RWPE2 (cell line): ENCODE results near the gene PTP4A1.

Experiments used
- ATAC-seq: fragments of 200-7000 bp; cut with Tn5 transposase; 3 replicates; pipeline ENCODE4 v1.9.1; 2021; ENCODE audit warnings: low read depth
- DNase-seq: peaks from one replicate; pipeline ENCODE4 v3.0.0-alpha.2; 2020; ENCODE audit warnings: low spot score
- H3K27ac ChIP-seq: fragments of 450-650 bp; 2 replicates; pipeline ENCODE4 v1.5.1; 2017; ENCODE audit warnings: mild to moderate bottlenecking; ENCODE audit not compliant: poor library complexity, severe bottlenecking
- H3K27me3 ChIP-seq: fragments of 250-450 bp; sonication (Bioruptor Pico); 2 replicates; pipeline ENCODE4 v1.5.1; 2021; ENCODE audit warnings: mild to moderate bottlenecking, moderate library complexity; ENCODE audit not compliant: insufficient read depth, poor library complexity, severe bottlenecking
- H3K36me3 ChIP-seq: fragments of 250-450 bp; sonication (Bioruptor Pico); 2 replicates; pipeline ENCODE4 v1.5.1; 2020; ENCODE audit warnings: low read depth, mild to moderate bottlenecking, moderate library complexity
- H3K4me1 ChIP-seq: fragments of 250-450 bp; sonication (Bioruptor Pico); 2 replicates; pipeline ENCODE4 v1.5.1; 2021; ENCODE audit warnings: mild to moderate bottlenecking, moderate library complexity; ENCODE audit not compliant: insufficient read depth, poor library complexity, severe bottlenecking
- H3K4me3 ChIP-seq: fragments of 250-450 bp; sonication (Bioruptor Pico); 2 replicates; pipeline ENCODE4 v1.5.1; 2021; ENCODE audit warnings: mild to moderate bottlenecking, moderate library complexity; ENCODE audit not compliant: severe bottlenecking
- H3K9me3 ChIP-seq: fragments of 250-450 bp; sonication (Bioruptor Pico); 2 replicates; pipeline ENCODE4 v1.5.1; 2021; ENCODE audit warnings: mild to moderate bottlenecking, moderate library complexity; ENCODE audit not compliant: severe bottlenecking
- CTCF ChIP-seq: fragments of 450-650 bp; IDR thresholded peaks from one replicate; pipeline ENCODE4 v1.5.1; 2017; ENCODE audit warnings: mild to moderate bottlenecking, moderate library complexity; ENCODE audit not compliant: poor library complexity, severe bottlenecking

Gene PTP4A1

DNA sequence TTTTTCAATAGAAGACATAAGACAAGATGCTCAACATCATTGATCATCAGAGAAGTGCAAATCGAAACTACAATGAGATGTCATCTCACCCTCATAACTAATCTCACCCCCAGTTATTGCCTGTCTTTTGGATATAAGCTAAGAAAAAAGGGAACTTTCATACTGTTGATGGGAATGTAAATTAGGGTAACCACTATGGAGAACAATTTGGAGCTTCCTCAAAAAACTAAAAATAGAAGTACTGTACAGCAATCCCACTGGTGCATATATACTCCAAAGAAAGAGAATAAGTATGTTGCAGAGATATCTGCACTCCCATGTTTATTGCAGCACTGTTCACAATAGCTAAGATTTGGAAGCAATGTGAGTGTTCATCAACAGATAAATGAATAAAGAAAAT, 37.0 kb downstream of the PTP4A1 start:
- no peaks in the 10 kb centered on the region for H3K4me1 ChIP-seq
- no peak for ATAC-seq
- TF ChIP-seq CTCF = no peak
- no peak for DNase-seq
- H3K27me3 ChIP-seq = no peaks in the 10 kb centered on the region
- no peak overlapping the region for H3K27ac ChIP-seq
- no peak overlapping the region for H3K4me3 ChIP-seq
- H3K36me3 ChIP-seq = no peaks in the 10 kb centered on the region
- no peaks in the 10 kb centered on the region for H3K9me3 ChIP-seq

GRCh38 chr6:63610944-63611343, 38.7 kb downstream of the PTP4A1 start:
- H3K4me3 ChIP-seq = no peak overlapping the region
- H3K4me1 ChIP-seq = no peaks in the 10 kb centered on the region
- H3K27me3 ChIP-seq = no peaks in the 10 kb centered on the region
- DNase-seq (no peak), ATAC-seq (no peak)
- TF ChIP-seq CTCF = no peak
- no peaks in the 10 kb centered on the region for H3K9me3 ChIP-seq
- H3K36me3 ChIP-seq = no peaks in the 10 kb centered on the region
- no peak overlapping the region for H3K27ac ChIP-seq

DNA sequence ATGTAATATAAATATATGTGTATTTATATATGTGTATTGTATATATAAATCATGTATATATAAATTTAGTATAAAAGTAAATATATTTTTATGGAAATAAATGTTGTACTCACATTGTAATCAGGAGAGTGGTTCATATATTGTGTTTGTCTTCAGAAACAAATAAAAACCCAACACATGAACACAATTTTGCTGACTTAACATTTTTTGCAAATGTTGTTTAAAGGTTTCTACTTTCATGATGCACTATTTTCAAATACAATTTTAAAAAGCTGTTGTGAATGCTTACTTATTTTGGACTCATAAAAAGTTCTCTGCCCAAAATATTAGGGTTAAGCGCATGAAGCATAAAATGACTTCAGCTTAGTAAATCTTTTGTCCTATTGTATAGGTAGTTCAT, 39.3 kb downstream of the PTP4A1 start:
- Histone ChIP-seq H3K9me3 (no peaks in the 10 kb centered on the region), H3K4me1 (no peaks in the 10 kb centered on the region), H3K36me3 (no peaks in the 10 kb centered on the region), H3K27me3 (no peaks in the 10 kb centered on the region), H3K27ac (no peak overlapping the region), H3K4me3 (no peak overlapping the region)
- TF ChIP-seq CTCF = no peak
- ATAC-seq (no peak), DNase-seq (no peak)

GRCh38 chr6:63615590-63615989, 43.3 kb downstream of the PTP4A1 start:
- no peak for DNase-seq
- ATAC-seq = no peak
- no peaks in the 10 kb centered on the region for H3K4me1 ChIP-seq

More at GRCh38 chr6:63615590-63615989, 43.3 kb downstream of the PTP4A1 start:
- Histone ChIP-seq H3K4me3 (no peak overlapping the region), H3K9me3 (no peaks in the 10 kb centered on the region), H3K27ac (no peak overlapping the region), H3K36me3 (no peaks in the 10 kb centered on the region), H3K27me3 (no peaks in the 10 kb centered on the region)
- no peak for TF ChIP-seq CTCF
